CD4-positive, alpha-beta T cell (primary cell): ENCODE data around the gene SIL1. TPM values are rescaled to one million over a fixed set of nuclear protein-coding genes. Genes with fewer than 3 reads are reported as not detected.

Experiments
- ATAC-seq: fragments of 200-7000 bp; cut with Tn5 transposase; one replicate; pipeline ENCODE4 v1.10.0; 2022; ENCODE audit warnings: mild to moderate bottlenecking; ENCODE audit not compliant: poor library complexity
- CTCF ChIA-PET: fragments of 350-600 bp; sonication (Branson Sonifier 250); formaldehyde crosslinking; loops from one replicate; lab custom pipeline; 2021; ENCODE audit warnings: antibody characterized with exemption, inconsistent platforms; lab: Charles Lee
- POLR2A ChIA-PET: fragments of 350-600 bp; sonication (Branson Sonifier 250); formaldehyde crosslinking; loops from one replicate; lab custom pipeline; 2021; ENCODE audit warnings: antibody characterized with exemption, inconsistent platforms; lab: Charles Lee
- DNase-seq, 14 experiments: peaks; one replicate each; pipeline ENCODE4 v3.0.0-alpha.2; 2013 to 2020; ENCODE audit warnings: mixed read lengths in 2 of 14
- H3K27ac ChIP-seq, 2 donors: one replicate each; pipeline versions ENCODE4 v1.5.1 to v1.7.0; 2013; ENCODE audit warnings: low read length in 2 of 2, low read depth in 1 of 2, mild to moderate bottlenecking in 1 of 2
- H3K27me3 ChIP-seq, 2 experiments: 1 replicate in 1 of 2; 2 replicates in 1 of 2; pipeline versions ENCODE4 v1.6.1 to v1.7.0; 2013; ENCODE audit warnings: low read length in 2 of 2, control low read depth in 1 of 2, mild to moderate bottlenecking in 1 of 2, moderate library complexity in 1 of 2; ENCODE audit not compliant: insufficient read depth in 2 of 2, control insufficient read depth in 1 of 2
- H3K36me3 ChIP-seq: one replicate; pipeline ENCODE4 v1.6.1; 2013; ENCODE audit warnings: low read length, control low read depth; ENCODE audit not compliant: insufficient read depth
- H3K4me1 ChIP-seq: one replicate; pipeline ENCODE4 v1.6.1; 2013; ENCODE audit warnings: low read length, control low read depth; ENCODE audit not compliant: insufficient read depth
- H3K4me3 ChIP-seq: one replicate; pipeline ENCODE4 v1.5.1; 2013; ENCODE audit warnings: mild to moderate bottlenecking, low read length, moderate library complexity
- H3K9me3 ChIP-seq, 2 experiments: 1 replicate in 1 of 2; 2 replicates in 1 of 2; pipeline versions ENCODE4 v1.6.1 to v1.7.0; 2013; ENCODE audit warnings: low read length in 2 of 2, mild to moderate bottlenecking in 2 of 2, control low read depth in 1 of 2, moderate library complexity in 1 of 2; ENCODE audit not compliant: control insufficient read depth in 1 of 2, insufficient read depth in 1 of 2
- H3K27ac Mint-ChIP-seq: one replicate; pipeline ENCODE4 v1.8.0; 2020; ENCODE audit warnings: mixed read lengths
- H3K27me3 Mint-ChIP-seq: one replicate; pipeline ENCODE4 v1.8.0; 2021; ENCODE audit warnings: mixed read lengths
- H3K36me3 Mint-ChIP-seq: one replicate; pipeline ENCODE4 v1.8.0; 2021; ENCODE audit warnings: low read depth, mixed read lengths
- H3K4me1 Mint-ChIP-seq: one replicate; pipeline ENCODE4 v1.8.0; 2021; ENCODE audit warnings: low read depth, mixed read lengths
- H3K4me3 Mint-ChIP-seq: one replicate; pipeline ENCODE4 v1.8.0; 2020; ENCODE audit warnings: mild to moderate bottlenecking, mixed read lengths
- H3K9me3 Mint-ChIP-seq: one replicate; pipeline ENCODE4 v1.8.0; 2020; ENCODE audit warnings: mixed read lengths
- intact Hi-C, 2 experiments: fragments of 100-400 bp; cut with DNase I in 1 of 2; cut with micrococcal nuclease in 1 of 2; formaldehyde crosslinking; loops; one replicate each; pipeline versions ENCODE4 v1.15.1 to v1.9.0; 2023 to 2025; cut with DNase I, micrococcal nuclease
- total RNA-seq, 174 experiments: library from RNA in 2 of 174; stranded (reverse) in 2 of 174; gene quantifications; one replicate each; pipeline ENCODE4 v1.2.3 and lab custom pipeline; 2021 to 2026
- TF ChIP-seq, protein P1 (sequence below): fragments of 200-600 bp; IDR thresholded peaks from one replicate; pipeline ENCODE4 v1.8.0; 2022; ENCODE audit warnings: antibody characterized with exemption, mild to moderate bottlenecking

The SIL1 gene
- total RNA-seq, 2 experiments from 2014 or later: 5.6 to 9.2 TPM

DNA sequence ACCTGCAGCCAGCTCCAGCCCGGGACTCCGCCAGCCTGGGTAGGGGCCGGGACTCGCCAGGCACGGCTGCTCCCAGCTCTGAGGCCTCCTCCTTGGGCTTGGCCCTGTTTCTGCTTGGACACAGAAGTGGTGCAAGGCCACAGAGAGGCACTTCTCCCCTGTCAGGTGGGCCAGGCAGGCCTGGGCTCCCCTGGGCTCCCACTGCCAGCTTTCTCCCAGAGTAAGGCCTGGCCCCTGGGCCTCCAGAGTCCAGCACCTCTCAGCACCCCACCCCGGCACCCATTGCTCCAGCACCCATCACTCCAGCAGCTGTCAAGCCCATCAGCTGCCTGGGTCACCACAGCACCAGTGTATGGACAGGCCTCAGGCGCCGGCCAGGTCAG lies 251.9 kb downstream of the SIL1 start:
- H3K4me1 Mint-ChIP-seq: no peaks in the 10 kb centered on the region
- ChIA-PET POLR2A (no interaction called here), CTCF (no interaction called here)
- intact Hi-C loops: no loop called here
- DNase-seq (no peak), ATAC-seq (no peak)
- no peaks in the 10 kb centered on the region for H3K27me3 Mint-ChIP-seq
- Histone ChIP-seq H3K4me3 (no peak overlapping the region), H3K4me1 (no peaks in the 10 kb centered on the region), H3K27me3 (no peaks in the 10 kb centered on the region), H3K9me3 (peaks cover 0 to 3% of the 10 kb centered on the region in 2 experiments), H3K27ac (no peak overlapping the region), H3K36me3 (peaks cover 6% of the 10 kb centered on the region)
- H3K27ac Mint-ChIP-seq: no peak overlapping the region
- TF ChIP-seq, protein P1, sequence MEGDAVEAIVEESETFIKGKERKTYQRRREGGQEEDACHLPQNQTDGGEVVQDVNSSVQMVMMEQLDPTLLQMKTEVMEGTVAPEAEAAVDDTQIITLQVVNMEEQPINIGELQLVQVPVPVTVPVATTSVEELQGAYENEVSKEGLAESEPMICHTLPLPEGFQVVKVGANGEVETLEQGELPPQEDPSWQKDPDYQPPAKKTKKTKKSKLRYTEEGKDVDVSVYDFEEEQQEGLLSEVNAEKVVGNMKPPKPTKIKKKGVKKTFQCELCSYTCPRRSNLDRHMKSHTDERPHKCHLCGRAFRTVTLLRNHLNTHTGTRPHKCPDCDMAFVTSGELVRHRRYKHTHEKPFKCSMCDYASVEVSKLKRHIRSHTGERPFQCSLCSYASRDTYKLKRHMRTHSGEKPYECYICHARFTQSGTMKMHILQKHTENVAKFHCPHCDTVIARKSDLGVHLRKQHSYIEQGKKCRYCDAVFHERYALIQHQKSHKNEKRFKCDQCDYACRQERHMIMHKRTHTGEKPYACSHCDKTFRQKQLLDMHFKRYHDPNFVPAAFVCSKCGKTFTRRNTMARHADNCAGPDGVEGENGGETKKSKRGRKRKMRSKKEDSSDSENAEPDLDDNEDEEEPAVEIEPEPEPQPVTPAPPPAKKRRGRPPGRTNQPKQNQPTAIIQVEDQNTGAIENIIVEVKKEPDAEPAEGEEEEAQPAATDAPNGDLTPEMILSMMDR: no peak
- no peak overlapping the region for H3K4me3 Mint-ChIP-seq
- H3K36me3 Mint-ChIP-seq: no peaks in the 10 kb centered on the region
- H3K9me3 Mint-ChIP-seq: no peaks in the 10 kb centered on the region

GRCh38 chr5:138945421-138946240 lies 252.5 kb downstream of the SIL1 start:
- Histone ChIP-seq H3K4me3 (no peak overlapping the region), H3K4me1 (no peaks in the 10 kb centered on the region), H3K9me3 (peaks cover 0 to 4% of the 10 kb centered on the region in 2 experiments), H3K27me3 (no peaks in the 10 kb centered on the region), H3K27ac (no peak overlapping the region), H3K36me3 (peaks cover 6% of the 10 kb centered on the region)
- Mint-ChIP-seq H3K27me3 (no peaks in the 10 kb centered on the region), H3K9me3 (no peaks in the 10 kb centered on the region), H3K4me1 (peaks cover 4% of the 10 kb centered on the region), H3K36me3 (no peaks in the 10 kb centered on the region), H3K27ac (no peak overlapping the region), H3K4me3 (no peak overlapping the region)
- CTCF ChIA-PET: no interaction called here
- DNase-seq (no peak), ATAC-seq (no peak)
- TF ChIP-seq, protein P1: no peak
- intact Hi-C loops: no loop called here
- POLR2A ChIA-PET: no interaction called here

GRCh38 chr5:138944527-138945322 lies 253.4 kb downstream of the SIL1 start:
- H3K27me3 ChIP-seq: no peaks in the 10 kb centered on the region
- H3K27ac ChIP-seq: no peak overlapping the region
- TF ChIP-seq, protein P1: no peak
- Mint-ChIP-seq H3K27ac (no peak overlapping the region), H3K9me3 (no peaks in the 10 kb centered on the region), H3K4me1 (peaks cover 6% of the 10 kb centered on the region), H3K4me3 (no peak overlapping the region), H3K27me3 (no peaks in the 10 kb centered on the region), H3K36me3 (no peaks in the 10 kb centered on the region)
- POLR2A ChIA-PET: no interaction called here
- CTCF ChIA-PET: no interaction called here
- H3K4me1 ChIP-seq: no peaks in the 10 kb centered on the region
- no peak overlapping the region for H3K4me3 ChIP-seq
- no peak for DNase-seq
- ATAC-seq: no peak
- peaks cover 0 to 4% of the 10 kb centered on the region in 2 experiments for H3K9me3 ChIP-seq
- intact Hi-C loops: no loop called here
- peaks cover 6% of the 10 kb centered on the region for H3K36me3 ChIP-seq
